Transverse colon (tissue), 3 donors: ENCODE data around the gene LACTB.

ENCODE experiments used
- CTCF ChIP-seq, 5 experiments: fragments of 200-600 bp in 3 of 5; fragments of 450-650 bp in 2 of 5; sonication (generic) in 3 of 5; IDR thresholded peaks; 1 replicate in 2 of 5; 2 replicates in 3 of 5; pipeline ENCODE4 v1.5.1; 2016 to 2017; ENCODE audit warnings: antibody characterized with exemption in 5 of 5, inconsistent platforms in 3 of 5, mild to moderate bottlenecking in 2 of 5, moderate library complexity in 1 of 5
- EP300 ChIP-seq: sonication (generic); formaldehyde crosslinking; IDR thresholded peaks from one replicate; pipeline ENCODE4 v1.6.1; 2017; ENCODE audit warnings: antibody characterized with exemption, low read depth
- POLR2A ChIP-seq: fragments of 450-650 bp; IDR thresholded peaks from one replicate; pipeline ENCODE4 v1.6.1; 2016; ENCODE audit warnings: antibody characterized with exemption, mild to moderate bottlenecking, moderate library complexity

- TF ChIP-seq POLR2A (no peak), CTCF (IDR thresholded peaks at IDR 0.05) (no peak), EP300 (no peak)
Observed at GRCh38 chr15:63107895-63108546, 13.6 kb upstream of the LACTB start.
